GM12872 (cell line): ENCODE results near the gene CPNE1.

Experiments
- TF ChIP-seq, protein P1 (sequence below): IDR thresholded peaks from 3 replicates; pipeline ENCODE4 v1.5.1; 2011; ENCODE audit warnings: low read depth, mild to moderate bottlenecking, low read length, moderate library complexity; ENCODE audit not compliant: insufficient read depth

CPNE1 gene

DNA sequence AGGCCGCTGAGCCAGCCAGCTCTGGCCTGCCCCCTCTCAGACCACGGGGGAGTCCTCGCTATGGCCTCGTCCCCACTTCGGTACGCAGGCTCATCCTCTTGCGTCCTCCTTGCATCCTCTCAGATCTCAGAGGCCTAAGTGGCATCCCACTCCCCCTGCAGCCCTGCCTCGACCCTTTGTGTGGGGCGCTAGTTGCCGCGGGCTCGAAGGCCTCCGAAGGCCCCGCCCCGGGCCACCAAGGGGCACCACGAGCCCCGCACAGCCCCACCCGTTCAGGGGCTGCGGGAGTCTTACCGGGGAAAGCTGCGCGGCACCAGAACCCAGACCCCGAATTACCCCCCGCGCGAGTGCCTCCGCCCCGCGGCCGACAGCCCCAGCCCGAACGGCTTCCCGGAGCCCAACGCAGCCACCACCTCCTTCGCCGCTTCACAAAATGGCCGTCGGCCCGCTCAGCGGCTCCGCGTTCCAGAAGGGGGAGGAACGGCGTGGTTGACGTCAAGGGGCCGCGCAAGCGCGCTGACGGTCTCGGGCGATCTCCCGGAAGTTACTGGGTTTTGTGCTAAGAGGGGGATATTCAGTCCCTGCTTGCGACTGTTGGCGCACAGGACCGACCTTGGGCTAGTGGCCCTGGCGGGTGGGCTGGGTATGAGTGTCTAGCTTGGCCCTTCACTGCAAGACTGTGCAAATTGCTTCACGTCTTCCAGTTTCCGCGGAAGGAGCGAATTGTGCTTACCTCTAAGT is at the start of gene CPNE1, which contains the start of gene RBM12:
Gene CPNE1 (minus strand): TSS at position 435 of the 741 bp plus-strand sequence. CDS start 31,977 bp downstream, outside the sequence.
Gene RBM12 (minus strand): TSS at position 435 of the 741 bp plus-strand sequence. CDS start 9,578 bp downstream, outside the sequence.
- TF ChIP-seq, protein P1, sequence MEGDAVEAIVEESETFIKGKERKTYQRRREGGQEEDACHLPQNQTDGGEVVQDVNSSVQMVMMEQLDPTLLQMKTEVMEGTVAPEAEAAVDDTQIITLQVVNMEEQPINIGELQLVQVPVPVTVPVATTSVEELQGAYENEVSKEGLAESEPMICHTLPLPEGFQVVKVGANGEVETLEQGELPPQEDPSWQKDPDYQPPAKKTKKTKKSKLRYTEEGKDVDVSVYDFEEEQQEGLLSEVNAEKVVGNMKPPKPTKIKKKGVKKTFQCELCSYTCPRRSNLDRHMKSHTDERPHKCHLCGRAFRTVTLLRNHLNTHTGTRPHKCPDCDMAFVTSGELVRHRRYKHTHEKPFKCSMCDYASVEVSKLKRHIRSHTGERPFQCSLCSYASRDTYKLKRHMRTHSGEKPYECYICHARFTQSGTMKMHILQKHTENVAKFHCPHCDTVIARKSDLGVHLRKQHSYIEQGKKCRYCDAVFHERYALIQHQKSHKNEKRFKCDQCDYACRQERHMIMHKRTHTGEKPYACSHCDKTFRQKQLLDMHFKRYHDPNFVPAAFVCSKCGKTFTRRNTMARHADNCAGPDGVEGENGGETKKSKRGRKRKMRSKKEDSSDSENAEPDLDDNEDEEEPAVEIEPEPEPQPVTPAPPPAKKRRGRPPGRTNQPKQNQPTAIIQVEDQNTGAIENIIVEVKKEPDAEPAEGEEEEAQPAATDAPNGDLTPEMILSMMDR: no peak

DNA sequence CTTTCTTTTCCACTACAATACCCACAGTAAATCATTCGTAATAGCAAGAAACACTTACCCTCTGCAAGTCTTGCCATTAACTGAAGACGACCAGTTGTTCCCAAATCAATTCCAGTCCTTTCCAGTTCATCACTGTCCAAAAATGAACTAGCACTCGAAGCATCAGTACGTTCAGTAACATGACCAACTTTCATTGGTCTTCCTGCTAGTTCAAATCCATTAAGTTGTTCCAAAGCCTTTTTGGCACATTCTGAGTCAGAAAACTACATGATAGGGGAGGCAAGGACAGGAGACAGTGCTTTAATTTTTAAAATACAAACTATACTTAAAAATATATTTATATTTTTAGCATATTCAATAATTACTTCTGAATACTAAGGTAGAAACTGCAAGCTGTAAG is 49.4 kb upstream of the CPNE1 start:
- TF ChIP-seq, protein P1: no peak

DNA sequence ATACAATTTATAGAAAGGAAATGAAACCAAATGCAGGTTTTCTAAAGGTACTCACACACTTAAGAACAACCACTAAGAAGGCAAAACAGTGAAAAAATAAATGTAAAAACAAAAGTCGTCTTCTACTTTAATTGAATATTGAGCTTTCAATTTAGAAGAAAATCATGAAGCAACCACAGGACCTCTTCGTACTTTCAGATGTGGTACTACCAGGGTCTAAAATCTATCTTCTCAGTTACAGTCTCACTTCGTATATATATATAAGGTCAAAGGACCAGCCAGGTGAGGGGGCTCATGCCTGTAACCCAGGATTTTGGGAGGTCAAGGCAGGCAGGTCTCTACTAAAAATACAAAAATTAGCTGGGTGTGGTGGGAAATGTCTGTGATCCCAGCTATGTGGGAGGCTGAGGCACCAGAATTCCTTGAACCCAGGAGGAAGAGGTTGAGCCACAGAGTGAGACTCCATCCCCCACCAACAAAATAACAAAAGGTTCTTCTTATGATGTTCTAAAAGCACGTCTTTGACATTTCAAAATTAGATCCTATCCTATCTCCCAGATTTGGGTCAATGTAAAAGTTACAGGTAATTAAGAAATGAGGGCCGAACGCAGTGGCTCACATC is 47.0 kb upstream of the CPNE1 start:
- TF ChIP-seq, protein P1: no peak

DNA sequence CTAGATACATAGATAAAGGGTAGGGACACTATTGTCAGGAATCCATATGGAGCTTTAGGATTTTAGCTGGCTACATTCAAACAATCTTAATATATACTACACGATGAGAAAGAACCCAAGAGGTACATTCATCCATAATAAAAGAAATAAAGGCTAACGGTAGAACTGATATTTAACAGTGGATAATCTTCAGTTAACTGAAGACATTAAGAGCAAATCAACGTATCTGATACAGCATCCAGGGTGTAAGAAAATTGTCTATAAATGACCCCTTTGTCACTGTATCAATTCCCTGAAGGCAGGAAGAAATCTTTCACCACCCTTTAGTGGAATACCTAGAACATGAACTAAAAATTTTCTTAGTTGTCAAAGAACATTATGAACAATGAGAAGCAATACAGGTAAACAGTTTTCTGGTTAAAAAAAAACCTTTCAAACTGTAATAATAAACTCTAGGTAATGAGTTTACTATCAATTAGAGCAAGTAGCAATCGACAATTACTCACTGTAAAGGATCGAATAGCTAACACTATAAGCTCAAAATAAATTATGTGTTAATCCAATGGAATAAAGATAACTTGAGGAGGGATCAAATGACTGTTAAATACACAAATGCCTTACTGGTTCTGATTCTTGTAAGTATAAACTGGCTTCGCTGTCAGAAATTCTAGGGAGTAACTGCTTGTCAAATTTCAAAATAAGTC is 46.3 kb upstream of the CPNE1 start:
- TF ChIP-seq, protein P1: no peak

DNA sequence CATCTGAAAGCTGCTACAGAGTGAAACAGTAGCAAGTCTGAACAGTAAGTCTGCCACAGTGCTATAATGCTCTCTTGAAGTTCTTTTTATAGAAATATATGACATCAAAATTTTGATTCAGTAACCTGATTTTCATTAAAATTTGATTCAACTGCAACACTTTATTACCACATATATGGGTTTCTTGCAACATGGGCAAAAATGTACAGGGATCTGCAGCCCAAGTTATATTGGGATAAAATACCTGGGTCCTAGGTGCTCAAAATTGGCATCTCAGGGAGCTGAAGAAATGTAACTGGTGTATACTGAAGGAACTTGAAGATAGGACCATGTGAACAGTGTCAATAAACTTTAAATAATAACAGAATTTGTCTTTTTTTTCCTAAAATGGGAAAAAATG is 45.3 kb upstream of the CPNE1 start:
- TF ChIP-seq, protein P1: no peak

DNA sequence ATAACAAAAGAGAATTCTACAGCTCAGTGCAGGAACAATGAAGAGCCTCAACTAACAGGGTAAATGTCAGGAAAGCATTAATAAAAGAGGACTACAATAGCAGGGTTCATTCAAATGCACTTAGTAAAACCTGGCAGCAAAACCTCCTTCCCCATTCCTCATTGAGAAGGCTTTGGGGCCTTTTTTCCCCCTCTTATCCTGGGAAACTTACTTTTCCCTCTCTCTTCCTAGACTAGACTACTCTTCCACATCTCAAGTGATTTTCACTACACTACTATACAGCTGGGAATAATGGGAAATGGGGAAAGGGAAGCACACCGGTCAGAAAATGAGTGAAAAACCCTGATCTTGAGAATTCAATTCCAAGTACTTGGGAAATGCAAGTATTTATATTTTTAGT is 44.6 kb upstream of the CPNE1 start:
- TF ChIP-seq, protein P1: no peak

DNA sequence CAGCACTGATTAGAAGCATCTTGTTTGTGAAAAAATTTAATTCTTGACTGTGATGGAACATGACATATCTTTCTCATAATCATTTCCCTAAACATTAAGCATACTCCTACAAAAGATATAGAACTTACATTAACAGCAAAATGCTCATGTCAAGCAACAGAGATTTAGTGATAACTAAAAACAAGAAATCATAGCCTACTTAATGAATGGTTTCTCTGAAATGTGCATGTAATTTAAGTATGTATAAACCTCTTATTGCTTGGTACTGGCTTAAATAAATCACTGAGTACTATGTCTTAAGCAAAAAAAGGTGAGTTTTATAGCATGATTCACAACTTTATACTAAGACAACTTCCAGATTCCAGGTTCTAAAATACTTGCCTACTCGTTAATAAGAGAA is 43.8 kb upstream of the CPNE1 start:
- TF ChIP-seq, protein P1: no peak
